ENCODE data around the gene AGRN. TPM values are rescaled to one million over a fixed set of nuclear protein-coding genes. Genes with fewer than 3 reads are reported as not detected.
A peak's percentile ranks its signal among the peaks of the same experiment; 100 is the strongest.

Gene AGRN
- total and polyA plus RNA-seq, 2 of the 4 experiments (the other 2 are of a cell fraction): 8.1 to 115 TPM

DNA sequence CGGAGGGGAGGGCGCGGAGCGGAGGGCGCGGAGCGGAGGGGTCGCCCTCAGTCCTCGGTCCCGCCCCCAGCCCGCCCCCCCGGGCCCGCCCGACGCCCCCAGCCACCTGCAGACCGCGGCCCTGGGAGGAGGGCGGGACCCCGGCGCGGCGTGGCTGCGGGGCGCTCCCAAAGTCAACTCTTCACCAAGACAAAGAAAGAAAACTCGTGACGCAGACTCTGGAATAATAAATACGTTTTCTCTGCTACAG, 21.2 kb upstream of the AGRN start:
- Histone ChIP-seq H3K9me3 (ENCODE audit: control insufficient read depth, insufficient read depth, low read length) (no peaks in the 10 kb centered on the region), H3K56ac (ENCODE audit: extremely low read depth, insufficient read depth, low read length) (no peak overlapping the region), H3K14ac (replicated peaks; ENCODE audit: low read depth, low read length) (peak overlapping the region; percentile 63; the same call in 1 of the 2 replicates), H2BK20ac (ENCODE audit: low read depth, low read length) (no peak overlapping the region), H2BK15ac (ENCODE audit: low read depth, low read length) (no peak overlapping the region), H2AK9ac (replicated peaks; ENCODE audit: low read depth, low read length, poor library complexity) (peak overlapping the region; percentile 90), H3K23ac (ENCODE audit: low read depth, low read length) (no peak overlapping the region), H2AK5ac (ENCODE audit: low read depth, low read length) (no peak overlapping the region), H3K9ac (ENCODE audit: low read depth, low read length) (peak overlapping the region; percentile 68), H2BK5ac (ENCODE audit: low read depth, low read length, poor library complexity, severe bottlenecking) (no peak overlapping the region), H3K4me3 (ENCODE audit: insufficient read depth, low read depth, low read length) (peak overlapping the region; percentile 59), H3K18ac (ENCODE audit: low read depth, low read length) (0 out of 2 replicates have a peak overlapping the region, but pooled peaks have one; percentile 32), H3K27me3 (ENCODE audit: control insufficient read depth, insufficient read depth, low read length) (no peaks in the 10 kb centered on the region), H3K36me3 (ENCODE audit: control insufficient read depth, insufficient read depth, low read length) (no peaks in the 10 kb centered on the region), H3K4me1 (ENCODE audit: control insufficient read depth, insufficient read depth, low read length) (peaks cover 4% of the 10 kb centered on the region; the same call in 1 of the 2 replicates), H4K20me1 (ENCODE audit: insufficient read depth, low read length) (peaks cover 9% of the 10 kb centered on the region; the same call in 1 of the 2 replicates), H3K4ac (ENCODE audit: low read depth, low read length) (peak overlapping the region; percentile 43; the same call in 1 of the 2 replicates), H3K27ac (ENCODE audit: insufficient read depth, low read length) (peak overlapping the region; percentile 25; the same call in 1 of the 2 replicates), H4K5ac (ENCODE audit: low read depth, low read length) (no peak overlapping the region), H4K8ac (ENCODE audit: low read depth in 2 of 2, low read length in 2 of 2) (peak overlapping the region in 1 of 2 experiments; percentile 47; a peak in 1 of 4 replicates), H3K4me2 (ENCODE audit: low read depth, low read length) (peak overlapping the region; percentile 79), H3K79me1 (ENCODE audit: low read depth in 1 of 2, low read length in 2 of 2) (peaks cover 9 to 35% of the 10 kb centered on the region in 2 experiments; a peak in 3 of 4 replicates), H3K9me1 (ENCODE audit: insufficient read depth, low read length) (no peaks in the 10 kb centered on the region), H2BK120ac (ENCODE audit: low read depth, low read length) (no peak overlapping the region), H4K91ac (ENCODE audit: insufficient read depth, low read depth, low read length) (no peak overlapping the region), H2AFZ (replicated peaks; ENCODE audit: low read length, poor library complexity) (peak overlapping the region; percentile 89)
- CTCF ChIA-PET: interaction anchor here (0.8 kb wide), 1 partner anchor 14 kb away, joined by 4 read pairs; no protein-coding TSS in a partner anchor
- in situ Hi-C loops (cut with MboI; ENCODE audit: low sequenced_read_pairs) (no loop called here), intact Hi-C loops (cut with micrococcal nuclease) (no loop called here), dilution Hi-C loops (cut with HindIII; ENCODE audit: low sequenced_read_pairs, unreplicated experiment) (no loop called here)
- no CpG with 5 or more reads among the region's 27 CpGs for WGBS, 2 experiments (ENCODE audit: extremely low coverage in 2 of 2, insufficient read length in 1 of 2)
- TF ChIP-seq, protein P1, sequence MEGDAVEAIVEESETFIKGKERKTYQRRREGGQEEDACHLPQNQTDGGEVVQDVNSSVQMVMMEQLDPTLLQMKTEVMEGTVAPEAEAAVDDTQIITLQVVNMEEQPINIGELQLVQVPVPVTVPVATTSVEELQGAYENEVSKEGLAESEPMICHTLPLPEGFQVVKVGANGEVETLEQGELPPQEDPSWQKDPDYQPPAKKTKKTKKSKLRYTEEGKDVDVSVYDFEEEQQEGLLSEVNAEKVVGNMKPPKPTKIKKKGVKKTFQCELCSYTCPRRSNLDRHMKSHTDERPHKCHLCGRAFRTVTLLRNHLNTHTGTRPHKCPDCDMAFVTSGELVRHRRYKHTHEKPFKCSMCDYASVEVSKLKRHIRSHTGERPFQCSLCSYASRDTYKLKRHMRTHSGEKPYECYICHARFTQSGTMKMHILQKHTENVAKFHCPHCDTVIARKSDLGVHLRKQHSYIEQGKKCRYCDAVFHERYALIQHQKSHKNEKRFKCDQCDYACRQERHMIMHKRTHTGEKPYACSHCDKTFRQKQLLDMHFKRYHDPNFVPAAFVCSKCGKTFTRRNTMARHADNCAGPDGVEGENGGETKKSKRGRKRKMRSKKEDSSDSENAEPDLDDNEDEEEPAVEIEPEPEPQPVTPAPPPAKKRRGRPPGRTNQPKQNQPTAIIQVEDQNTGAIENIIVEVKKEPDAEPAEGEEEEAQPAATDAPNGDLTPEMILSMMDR (conservative IDR thresholded peaks at IDR 0.05; ENCODE audit: low read depth, low read length): no peak
- TF ChIP-seq FOS (IDR thresholded peaks at IDR 0.05; ENCODE audit: low read depth, low read length): no peak
- TF ChIP-seq, protein P2, sequence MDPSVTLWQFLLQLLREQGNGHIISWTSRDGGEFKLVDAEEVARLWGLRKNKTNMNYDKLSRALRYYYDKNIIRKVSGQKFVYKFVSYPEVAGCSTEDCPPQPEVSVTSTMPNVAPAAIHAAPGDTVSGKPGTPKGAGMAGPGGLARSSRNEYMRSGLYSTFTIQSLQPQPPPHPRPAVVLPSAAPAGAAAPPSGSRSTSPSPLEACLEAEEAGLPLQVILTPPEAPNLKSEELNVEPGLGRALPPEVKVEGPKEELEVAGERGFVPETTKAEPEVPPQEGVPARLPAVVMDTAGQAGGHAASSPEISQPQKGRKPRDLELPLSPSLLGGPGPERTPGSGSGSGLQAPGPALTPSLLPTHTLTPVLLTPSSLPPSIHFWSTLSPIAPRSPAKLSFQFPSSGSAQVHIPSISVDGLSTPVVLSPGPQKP (IDR thresholded peaks at IDR 0.05; ENCODE audit: borderline replicate concordance, low read depth, low read length): no peak
- no peak for TF ChIP-seq BHLHE40 (IDR thresholded peaks at IDR 0.05; ENCODE audit: low read depth, low read length)
- TF ChIP-seq CEBPB (IDR thresholded peaks at IDR 0.05; ENCODE audit: low read depth, low read length): no peak
- TF ChIP-seq CHD1 (IDR thresholded peaks at IDR 0.05; ENCODE audit: low read depth, low read length): no peak
- no peak for TF ChIP-seq RFX5 (IDR thresholded peaks at IDR 0.05; ENCODE audit: low read depth, low read length)
- no peak; the same call in 1 of the 2 replicates for TF ChIP-seq POLR2A (IDR thresholded peaks at IDR 0.05; ENCODE audit: low read depth, low read length)
- no peak for TF ChIP-seq RAD21 (IDR thresholded peaks at IDR 0.05; ENCODE audit: low read length)
- DNase-seq (peak; percentile 41), ATAC-seq (ENCODE audit: low read depth) (no peak)
- POLR2A ChIA-PET (ENCODE audit: unreplicated experiment): no interaction called here
- BruUV-seq (replicated peaks): no TSS peak

Measured in IMR-90 (cell line).